ENCODE measurements around the gene TSPAN18.

Gene TSPAN18

GRCh38 chr11:44978274-44978960 is 251.7 kb downstream of the TSPAN18 start:
- no peak for TF ChIP-seq CTCF (IDR thresholded peaks at IDR 0.05; ENCODE audit: borderline replicate concordance, control extremely low read depth, extremely low read depth, insufficient read depth, missing control alignments)
- DNase-seq (ENCODE audit: low spot score), result no peak
- in situ Hi-C loops (cut with MboI; ENCODE audit: low sequenced_read_pairs, unreplicated experiment), result no loop called here

GRCh38 chr11:44978961-44979331 is 252.2 kb downstream of the TSPAN18 start:
- in situ Hi-C loops (cut with MboI; ENCODE audit: low sequenced_read_pairs, unreplicated experiment), result no loop called here
- DNase-seq (ENCODE audit: low spot score), result no peak
- no peak for TF ChIP-seq CTCF (IDR thresholded peaks at IDR 0.05; ENCODE audit: borderline replicate concordance, control extremely low read depth, extremely low read depth, insufficient read depth, missing control alignments)

- DNase-seq (ENCODE audit: low spot score), result no peak
- in situ Hi-C loops (cut with MboI; ENCODE audit: low sequenced_read_pairs, unreplicated experiment), result no loop called here
- TF ChIP-seq CTCF (IDR thresholded peaks at IDR 0.05; ENCODE audit: borderline replicate concordance, control extremely low read depth, extremely low read depth, insufficient read depth, missing control alignments), result no peak
Observed at GRCh38 chr11:44979543-44980399, 253.0 kb downstream of the TSPAN18 start.

GRCh38 chr11:44980533-44981427 is 254.0 kb downstream of the TSPAN18 start:
- DNase-seq (ENCODE audit: low spot score), result no peak
- in situ Hi-C loops (cut with MboI; ENCODE audit: low sequenced_read_pairs, unreplicated experiment), result no loop called here
- TF ChIP-seq CTCF (IDR thresholded peaks at IDR 0.05; ENCODE audit: borderline replicate concordance, control extremely low read depth, extremely low read depth, insufficient read depth, missing control alignments), result no peak

Measured in GM13976 (cell line).